Measurements from ENCODE around the gene NR3C1.
"Not testable (repeated sequence)": the region's sequence is repeated elsewhere in the genome, so short reads cannot be mapped to it uniquely, and the experiment has no call there.

The NR3C1 gene

DNA sequence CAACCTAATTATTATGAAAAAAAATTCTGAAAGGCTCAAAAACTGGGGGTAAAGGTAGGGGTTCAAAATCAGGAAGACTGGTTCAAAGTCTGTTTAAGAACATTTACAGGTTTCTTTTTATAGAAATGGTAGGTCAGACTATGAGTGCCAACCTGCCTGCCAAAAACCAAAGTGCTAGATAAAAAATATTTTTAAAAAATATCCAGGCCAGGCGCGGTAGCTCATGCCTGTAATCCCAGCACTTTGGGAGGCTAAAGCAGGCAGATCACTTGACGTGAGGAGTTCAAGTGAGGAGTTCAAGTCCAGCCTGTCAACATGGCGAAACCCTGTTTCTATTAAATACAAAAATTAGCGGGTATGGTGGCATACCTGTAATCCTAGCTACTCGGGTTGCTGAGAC lies 67.0 kb downstream of the NR3C1 start:
- DNase-seq (ENCODE audit: low read depth) = no peak

DNA sequence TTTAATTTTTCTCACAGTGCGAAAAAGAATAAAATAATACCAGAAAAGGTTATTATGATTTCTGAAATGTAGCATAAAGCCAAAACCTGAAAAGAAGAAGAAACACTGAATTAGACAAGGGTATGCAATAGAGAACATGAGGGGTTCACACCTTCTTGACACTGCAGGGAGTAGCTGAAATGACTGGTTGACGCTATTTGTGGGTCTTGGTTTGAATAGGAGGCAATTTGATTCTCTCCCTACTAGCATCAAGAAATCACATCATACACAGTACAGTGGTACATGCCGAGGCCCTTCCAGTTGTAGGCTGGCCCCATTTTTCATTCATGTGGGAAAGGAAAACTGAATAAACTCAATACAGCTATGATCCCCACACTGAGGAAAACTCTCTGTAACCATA lies 68.6 kb downstream of the NR3C1 start:
- no peak for DNase-seq (ENCODE audit: low read depth)

DNA sequence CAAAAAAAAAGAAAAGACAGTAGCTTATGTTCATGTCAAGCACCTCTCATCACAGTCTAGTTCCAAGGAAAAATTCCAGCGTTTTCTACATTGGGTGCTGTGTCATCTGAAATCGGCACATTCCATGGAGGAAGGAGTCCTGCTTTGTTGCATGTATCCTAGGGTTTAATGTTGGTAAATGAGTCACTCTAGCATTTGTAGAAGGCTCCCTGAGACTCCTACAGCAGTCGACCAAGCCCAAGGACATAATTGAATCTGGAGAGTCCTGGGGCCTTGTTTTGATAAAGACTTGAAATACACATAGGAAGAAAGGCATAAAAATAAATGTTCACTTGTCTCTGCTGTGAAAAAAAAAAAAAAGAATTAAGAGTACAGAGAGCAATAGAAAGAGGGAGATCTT lies 69.1 kb downstream of the NR3C1 start:
- not testable (repeated sequence) for DNase-seq (ENCODE audit: low read depth)

- no peak for DNase-seq (ENCODE audit: low read depth)
Measured at GRCh38 chr5:143331956-143332355, 71.5 kb downstream of the NR3C1 start.

- DNase-seq (ENCODE audit: low read depth) = no peak
Measured at GRCh38 chr5:143329843-143330242, 73.6 kb downstream of the NR3C1 start.

DNA sequence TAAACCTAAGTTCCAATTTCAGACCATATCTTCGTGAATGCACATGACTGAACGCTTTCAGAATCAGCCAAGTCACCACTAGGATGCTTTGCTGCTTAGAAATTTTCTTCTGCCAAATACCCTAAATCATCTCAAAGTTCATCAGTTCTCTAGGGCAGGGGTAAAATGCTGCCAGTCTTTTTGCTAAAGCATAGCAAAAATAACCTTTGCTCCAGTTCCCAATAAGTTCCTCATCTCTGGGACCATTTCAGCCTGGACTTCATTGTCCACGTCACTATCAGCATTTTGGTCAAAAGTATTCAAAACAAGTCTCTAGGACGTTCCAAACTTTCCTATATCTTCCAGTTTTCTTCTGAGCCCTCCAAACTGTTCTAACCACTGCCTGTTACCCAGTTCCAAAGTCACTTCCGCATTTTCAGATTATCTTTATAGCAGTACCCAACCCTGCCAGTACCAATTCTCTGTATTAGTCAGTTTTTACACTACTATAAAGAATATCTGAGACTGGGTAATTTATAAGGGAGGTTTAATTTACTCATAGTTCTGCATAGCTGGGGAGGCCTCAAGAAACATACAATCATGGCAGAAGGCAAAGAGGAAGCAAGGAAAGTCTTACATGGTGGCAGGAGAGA lies 74.8 kb downstream of the NR3C1 start:
- DNase-seq (ENCODE audit: low read depth) = no peak

DNA sequence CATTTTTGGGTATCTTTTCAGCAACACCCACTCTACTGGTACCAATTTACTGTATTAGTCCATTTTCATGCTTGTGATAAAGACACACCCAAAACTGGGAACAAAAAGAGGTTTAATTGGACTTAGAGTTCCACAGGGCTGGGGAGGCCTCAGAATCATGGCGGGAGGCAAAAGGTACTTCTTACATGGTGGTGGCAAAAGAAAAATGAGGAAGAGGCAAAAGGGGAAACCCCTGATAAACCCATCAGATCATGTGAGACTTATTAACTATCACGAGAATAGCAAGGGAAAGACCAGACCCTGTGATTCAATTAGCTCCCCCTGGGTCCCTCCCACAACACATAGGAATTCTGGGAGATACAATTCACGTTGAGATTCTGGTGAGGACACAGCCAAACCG lies 78.4 kb downstream of the NR3C1 start:
- not testable (repeated sequence) for DNase-seq (ENCODE audit: low read depth)

DNA sequence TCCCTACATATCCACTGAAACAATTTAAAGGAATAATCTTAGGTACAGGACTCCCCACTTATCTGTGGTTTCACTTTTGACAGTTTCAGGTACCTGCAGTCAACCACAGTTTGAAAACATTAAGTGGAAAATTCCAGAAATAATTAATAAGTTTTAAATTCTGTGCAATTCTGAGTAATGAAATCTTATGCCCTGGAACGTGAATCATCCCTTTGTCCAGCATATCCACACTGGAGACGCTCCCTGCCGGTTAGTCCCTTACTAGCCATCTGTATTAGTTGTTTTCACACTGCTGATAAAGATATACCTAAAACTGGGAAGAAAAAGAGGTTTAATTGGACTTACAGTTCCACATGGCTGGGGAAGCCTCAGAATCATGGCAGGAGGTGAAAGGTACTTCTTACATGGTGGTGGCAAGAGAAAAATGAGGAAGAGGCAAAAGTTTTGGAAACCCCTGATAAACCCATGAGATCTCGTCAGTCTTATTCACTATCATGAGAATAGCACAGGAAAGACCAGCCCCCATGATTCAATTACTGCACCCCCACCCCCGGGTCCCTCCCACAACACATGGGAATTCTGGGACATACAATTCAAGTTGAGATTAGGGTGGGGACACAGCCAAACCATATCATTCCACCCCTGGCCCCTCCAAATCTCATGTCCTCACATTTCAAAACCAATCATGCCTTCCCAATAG lies 80.4 kb downstream of the NR3C1 start:
- DNase-seq (ENCODE audit: low read depth) = not testable (repeated sequence)

GRCh38 chr5:143322176-143322575 lies 81.3 kb downstream of the NR3C1 start:
- no peak for DNase-seq (ENCODE audit: low read depth)

DNA sequence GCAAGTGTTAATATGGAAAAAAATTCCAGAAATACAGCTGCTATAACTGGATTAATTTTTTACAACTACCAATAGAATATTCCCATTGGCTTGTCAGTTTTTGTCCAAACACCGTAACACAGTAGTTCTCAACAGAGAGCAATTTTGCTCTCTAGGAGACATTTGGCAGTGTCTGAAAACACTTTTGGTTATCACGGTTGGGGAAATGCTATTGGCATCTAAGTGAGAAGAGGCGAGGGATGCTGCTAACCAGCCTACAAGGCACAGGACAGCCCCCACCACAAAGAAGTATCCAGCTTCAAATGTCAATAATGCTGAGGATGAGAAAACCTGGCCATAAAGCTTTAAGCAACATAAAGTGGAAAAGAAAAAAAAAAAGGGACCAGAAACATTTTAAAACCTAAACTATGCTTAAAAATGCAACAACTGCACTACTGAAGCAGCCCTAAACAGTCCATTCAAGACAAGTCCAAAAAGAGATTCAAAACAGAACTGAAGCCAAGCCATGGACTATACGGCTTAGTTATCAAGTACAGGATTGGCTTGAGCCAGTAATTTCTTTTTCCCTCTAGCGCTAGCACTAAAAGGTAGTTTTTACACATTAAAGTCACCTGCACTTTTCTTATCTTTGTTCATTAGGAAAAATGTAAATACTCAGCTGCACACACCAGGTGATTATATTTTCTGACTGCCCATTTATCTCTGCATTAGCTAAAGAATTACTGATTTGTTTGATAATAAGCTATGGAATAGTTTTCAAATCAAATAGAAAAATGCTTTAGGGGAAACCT lies 83.9 kb downstream of the NR3C1 start:
- DNase-seq (ENCODE audit: low read depth) = no peak

DNA sequence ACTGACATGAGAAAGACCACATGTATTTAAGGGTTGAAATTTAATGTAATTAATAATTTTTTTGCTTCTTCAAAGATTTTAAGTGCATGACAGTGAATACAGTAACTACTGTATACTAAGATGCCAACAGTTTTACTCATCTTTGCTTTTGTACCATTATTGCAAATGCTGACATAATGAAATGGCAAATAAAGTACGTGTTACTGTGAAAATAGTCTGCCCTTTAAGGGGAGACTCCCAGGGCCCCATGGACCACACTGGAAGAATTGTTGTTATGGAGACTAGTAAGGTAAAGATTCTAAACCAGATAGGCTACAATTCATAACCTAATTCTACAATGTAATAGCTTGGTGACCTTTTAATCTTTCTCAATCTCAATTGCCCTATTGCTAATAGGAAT lies 84.7 kb downstream of the NR3C1 start:
- no peak for DNase-seq (ENCODE audit: low read depth)

DNA sequence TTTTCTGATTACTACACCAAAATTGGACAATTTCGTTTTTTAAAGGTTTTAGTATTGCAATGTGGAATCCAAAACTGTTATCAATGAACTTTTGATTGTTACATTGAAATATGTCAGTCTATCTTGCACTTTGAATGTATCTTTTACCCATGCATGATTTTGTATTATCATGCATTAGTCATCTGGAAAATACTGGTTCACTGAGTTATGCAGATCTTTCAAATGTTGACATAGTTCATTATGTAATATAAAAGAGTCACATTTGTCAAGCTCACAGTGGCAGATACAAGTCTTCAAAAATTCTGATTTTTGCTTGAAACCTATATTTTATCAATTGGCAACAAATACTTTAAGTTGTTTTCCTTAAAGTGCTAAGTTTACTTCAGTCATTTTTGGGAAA lies 85.2 kb downstream of the NR3C1 start:
- no peak for DNase-seq (ENCODE audit: low read depth)

GRCh38 chr5:143316844-143317631 lies 86.4 kb downstream of the NR3C1 start:
- DNase-seq (ENCODE audit: low read depth) = no peak

DNA sequence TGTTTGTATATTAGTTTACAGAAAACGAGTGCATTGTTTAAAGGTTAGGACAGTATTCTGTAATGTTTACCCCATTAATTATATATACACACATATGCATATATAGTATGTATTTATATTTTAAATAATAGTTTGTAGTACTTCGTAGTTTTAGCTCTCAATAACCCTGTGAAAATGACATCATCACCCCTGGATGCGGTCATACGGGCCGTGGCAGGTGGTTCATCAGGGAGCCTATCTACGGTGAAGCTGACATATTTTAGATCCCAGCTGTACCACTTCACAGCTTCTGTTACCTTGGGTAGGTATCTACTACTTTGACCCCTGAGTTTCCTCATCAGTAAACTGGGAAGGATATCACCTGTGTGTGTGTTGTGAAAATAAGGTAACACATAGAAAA lies 87.1 kb downstream of the NR3C1 start:
- no peak for DNase-seq (ENCODE audit: low read depth)

DNA sequence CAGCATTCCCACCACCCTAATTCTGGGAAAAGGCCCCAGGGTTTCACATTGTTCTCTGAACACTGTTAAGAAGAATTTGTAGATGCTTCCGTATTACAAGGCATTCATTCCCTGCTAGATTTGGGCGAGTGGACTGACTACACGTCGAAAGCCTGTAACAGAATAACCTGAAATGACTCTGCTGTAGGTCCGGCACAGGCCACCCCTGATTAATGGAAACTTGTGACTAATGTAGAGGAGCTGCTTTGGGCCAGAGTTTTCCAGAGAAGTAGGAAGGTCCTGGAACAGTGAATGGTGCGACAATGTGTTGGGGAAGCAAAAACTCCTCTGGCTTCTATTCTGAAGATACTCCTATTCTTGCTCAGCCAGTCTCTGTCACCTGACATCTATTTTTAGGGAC lies 87.6 kb downstream of the NR3C1 start:
- DNase-seq (ENCODE audit: low read depth) = no peak

- DNase-seq (ENCODE audit: low read depth) = no peak
Measured at GRCh38 chr5:143315214-143315613, 88.3 kb downstream of the NR3C1 start.

- no peak for DNase-seq (ENCODE audit: low read depth)
Measured at GRCh38 chr5:143314659-143315058, 88.8 kb downstream of the NR3C1 start.

DNA sequence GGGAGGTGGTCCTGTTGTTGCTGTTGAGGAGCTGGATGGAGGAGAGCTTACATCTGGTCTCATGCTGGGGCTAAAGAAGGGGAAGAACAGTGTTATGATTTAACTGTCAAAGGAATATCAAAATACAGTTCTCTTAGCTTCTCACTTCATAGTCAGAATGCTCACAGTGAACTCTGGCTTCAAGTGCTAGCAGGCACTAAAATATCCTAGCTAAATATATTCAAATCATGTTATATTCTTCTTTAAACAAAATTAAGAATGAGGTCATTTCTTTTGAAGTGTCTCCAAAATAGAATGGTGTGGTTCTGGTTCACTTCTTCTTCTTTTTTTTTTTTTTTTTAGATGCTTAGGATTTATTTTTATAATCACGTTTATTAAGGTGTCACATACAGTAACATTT lies 89.4 kb downstream of the NR3C1 start:
- DNase-seq (ENCODE audit: low read depth) = no peak

- DNase-seq (ENCODE audit: low read depth) = no peak
Measured at GRCh38 chr5:143313298-143313852, 90.1 kb downstream of the NR3C1 start.

DNA sequence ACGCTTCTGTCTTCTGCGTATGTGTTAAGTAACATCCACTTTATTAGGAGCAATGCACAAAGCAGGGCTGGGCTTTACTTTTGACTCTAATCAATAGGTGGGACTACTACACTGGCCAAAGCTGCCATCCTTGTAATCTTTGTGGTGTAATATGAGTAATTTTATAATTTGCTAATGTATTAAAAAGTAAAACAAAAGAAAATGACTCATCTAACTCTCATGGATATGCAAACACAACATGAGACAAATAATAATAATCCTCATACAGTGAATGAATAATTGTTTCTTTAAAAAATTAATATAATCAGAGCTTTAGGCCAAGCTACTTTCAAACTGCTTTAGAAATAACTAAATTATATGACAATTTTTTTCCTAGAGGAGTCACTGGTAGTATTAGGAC lies 90.7 kb downstream of the NR3C1 start:
- no peak for DNase-seq (ENCODE audit: low read depth)

- DNase-seq (ENCODE audit: low read depth) = no peak
Measured at GRCh38 chr5:143311955-143312354, 91.5 kb downstream of the NR3C1 start.

DNA sequence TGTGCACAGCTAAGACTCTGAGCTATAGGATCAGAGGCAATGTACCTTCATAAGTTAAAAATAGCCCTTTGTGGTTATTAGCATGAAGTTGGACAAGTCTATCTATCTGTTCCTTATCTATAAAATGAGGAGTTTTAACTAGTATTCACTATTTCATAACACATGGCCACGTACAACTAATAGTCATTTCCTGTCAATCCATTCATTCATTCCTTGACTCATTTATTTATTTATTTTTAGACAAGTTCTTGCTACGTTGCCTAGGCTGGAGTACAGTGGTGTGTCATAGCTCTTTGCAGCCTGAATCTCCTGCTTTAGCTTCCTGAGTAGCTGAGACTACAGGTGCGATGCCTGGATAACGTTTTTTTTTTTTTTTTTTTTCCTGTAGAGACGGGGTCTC lies 92.1 kb downstream of the NR3C1 start:
- DNase-seq (ENCODE audit: low read depth) = no peak

Measured in activated T-cell treated with anti-CD3 and anti-CD28 coated beads for 24 hours (primary cell).